Fibroblast of skin of right biceps (primary cell): Measurements from ENCODE around the gene RPS21.

Source experiments
- DNase-seq: peaks from one replicate; pipeline ENCODE4 v3.0.0-alpha.2; 2013

RPS21 gene

GRCh38 chr20:62428396-62429295 lies 41.7 kb downstream of the RPS21 start:
- no peak for DNase-seq

- DNase-seq, result no peak
These were observed 42.8 kb downstream of the RPS21 start for GRCh38 chr20:62429455-62430310.

GRCh38 chr20:62430311-62430853 lies 43.5 kb downstream of the RPS21 start:
- DNase-seq, result no peak

- no peak for DNase-seq
These were observed 44.1 kb downstream of the RPS21 start for GRCh38 chr20:62430866-62431447.

GRCh38 chr20:62433658-62434497 lies 47.0 kb downstream of the RPS21 start:
- DNase-seq, result no peak

GRCh38 chr20:62436692-62437091 lies 49.8 kb downstream of the RPS21 start:
- DNase-seq, result no peak

GRCh38 chr20:62437496-62437895 lies 50.6 kb downstream of the RPS21 start:
- DNase-seq, result no peak

- no peak for DNase-seq
These were observed 51.0 kb downstream of the RPS21 start for GRCh38 chr20:62437927-62438326.
